GM12865 (cell line): Measurements from ENCODE around the gene FUT7.
A peak's percentile ranks its signal among the peaks of the same experiment; 100 is the strongest.

ENCODE experiments used
- DNase-seq: peaks from one replicate; pipeline ENCODE4 v3.0.0; 2010; ENCODE audit warnings: low read depth
- H3K4me3 ChIP-seq: 2 replicates; pipeline ENCODE4 v1.5.1; 2011; ENCODE audit warnings: mild to moderate bottlenecking, low read depth, low read length, control low read depth
- TF ChIP-seq, protein P1 (sequence below): IDR thresholded peaks from 2 replicates; pipeline ENCODE4 v1.5.1; 2011; ENCODE audit warnings: low read length, control low read depth, low read depth, inconsistent platforms; ENCODE audit not compliant: insufficient read depth; ENCODE audit errors: missing control alignments

FUT7 gene

DNA sequence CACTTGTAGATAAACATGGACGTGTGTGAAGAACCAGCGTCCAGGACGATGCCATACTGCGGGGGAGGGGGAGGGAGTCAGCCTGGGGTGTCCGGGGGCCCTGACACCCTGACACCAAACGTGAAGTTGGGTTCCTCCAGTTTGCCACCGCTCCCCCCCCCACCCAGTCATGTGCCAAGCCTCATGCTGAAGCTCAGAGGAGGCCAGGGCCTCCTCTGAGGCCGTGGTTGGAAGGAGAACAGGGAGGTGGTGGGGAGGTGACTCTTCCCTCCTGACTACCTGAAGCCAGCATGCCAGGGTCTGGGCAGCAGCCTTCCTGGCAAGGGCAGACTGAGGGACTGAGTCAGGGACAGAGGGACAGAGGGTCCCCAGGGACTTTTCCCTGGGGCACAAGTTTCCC, 20.4 kb upstream of the FUT7 start:
- H3K4me3 ChIP-seq = no peak overlapping the region
- DNase-seq = no peak
- TF ChIP-seq, protein P1, sequence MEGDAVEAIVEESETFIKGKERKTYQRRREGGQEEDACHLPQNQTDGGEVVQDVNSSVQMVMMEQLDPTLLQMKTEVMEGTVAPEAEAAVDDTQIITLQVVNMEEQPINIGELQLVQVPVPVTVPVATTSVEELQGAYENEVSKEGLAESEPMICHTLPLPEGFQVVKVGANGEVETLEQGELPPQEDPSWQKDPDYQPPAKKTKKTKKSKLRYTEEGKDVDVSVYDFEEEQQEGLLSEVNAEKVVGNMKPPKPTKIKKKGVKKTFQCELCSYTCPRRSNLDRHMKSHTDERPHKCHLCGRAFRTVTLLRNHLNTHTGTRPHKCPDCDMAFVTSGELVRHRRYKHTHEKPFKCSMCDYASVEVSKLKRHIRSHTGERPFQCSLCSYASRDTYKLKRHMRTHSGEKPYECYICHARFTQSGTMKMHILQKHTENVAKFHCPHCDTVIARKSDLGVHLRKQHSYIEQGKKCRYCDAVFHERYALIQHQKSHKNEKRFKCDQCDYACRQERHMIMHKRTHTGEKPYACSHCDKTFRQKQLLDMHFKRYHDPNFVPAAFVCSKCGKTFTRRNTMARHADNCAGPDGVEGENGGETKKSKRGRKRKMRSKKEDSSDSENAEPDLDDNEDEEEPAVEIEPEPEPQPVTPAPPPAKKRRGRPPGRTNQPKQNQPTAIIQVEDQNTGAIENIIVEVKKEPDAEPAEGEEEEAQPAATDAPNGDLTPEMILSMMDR = no peak

DNA sequence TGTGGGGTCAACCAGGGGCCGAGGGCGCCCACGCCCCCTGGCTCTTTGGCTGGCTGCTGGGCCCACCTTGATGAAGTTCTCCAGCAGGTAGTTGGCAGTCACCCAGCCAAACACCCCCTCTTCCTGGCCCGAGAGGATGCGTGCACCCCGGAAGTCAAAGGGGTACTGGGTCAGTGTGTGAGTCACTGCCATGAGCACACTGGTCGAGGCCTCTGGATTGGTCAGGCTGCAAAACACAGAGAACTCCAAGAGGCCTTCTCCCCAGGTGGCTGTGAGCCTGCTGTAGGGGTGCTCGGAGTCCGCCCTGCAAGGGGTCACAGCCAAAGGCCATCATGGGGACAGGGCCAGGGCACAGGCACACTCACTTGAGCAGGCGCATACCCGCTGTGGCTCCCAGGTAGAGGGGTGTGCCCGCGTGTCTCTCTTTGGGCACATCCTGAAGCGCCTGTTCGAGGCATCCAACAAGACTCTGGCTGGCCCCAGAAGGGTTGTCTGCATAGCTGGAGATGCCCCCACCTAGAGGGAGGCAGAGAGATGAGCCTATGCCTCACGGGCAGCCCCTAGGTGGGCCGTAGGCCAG, 19.3 kb upstream of the FUT7 start:
- TF ChIP-seq, protein P1 = no peak
- no peak for DNase-seq
- no peak overlapping the region for H3K4me3 ChIP-seq

DNA sequence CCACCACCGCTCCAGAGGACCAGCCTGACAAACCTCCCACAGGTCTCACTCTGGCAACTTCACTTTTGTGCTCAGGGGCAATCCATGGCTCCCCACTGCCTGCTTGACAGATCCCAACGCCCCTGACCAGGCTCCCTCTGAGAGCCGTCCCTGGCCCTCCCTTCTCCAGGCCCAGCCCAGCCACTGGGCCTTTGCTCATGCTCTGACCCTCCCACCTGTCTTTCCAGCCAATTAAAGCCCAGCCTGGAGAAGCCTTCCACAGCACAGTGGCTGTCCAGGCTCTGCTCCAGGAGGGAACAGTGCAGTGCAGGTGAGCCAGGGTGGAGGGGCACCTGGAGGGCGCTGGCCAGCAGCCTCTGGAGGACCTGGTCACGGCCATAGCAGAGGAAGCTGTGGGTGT, 18.7 kb upstream of the FUT7 start:
- no peak for DNase-seq
- no peak overlapping the region for H3K4me3 ChIP-seq
- TF ChIP-seq, protein P1 = no peak

DNA sequence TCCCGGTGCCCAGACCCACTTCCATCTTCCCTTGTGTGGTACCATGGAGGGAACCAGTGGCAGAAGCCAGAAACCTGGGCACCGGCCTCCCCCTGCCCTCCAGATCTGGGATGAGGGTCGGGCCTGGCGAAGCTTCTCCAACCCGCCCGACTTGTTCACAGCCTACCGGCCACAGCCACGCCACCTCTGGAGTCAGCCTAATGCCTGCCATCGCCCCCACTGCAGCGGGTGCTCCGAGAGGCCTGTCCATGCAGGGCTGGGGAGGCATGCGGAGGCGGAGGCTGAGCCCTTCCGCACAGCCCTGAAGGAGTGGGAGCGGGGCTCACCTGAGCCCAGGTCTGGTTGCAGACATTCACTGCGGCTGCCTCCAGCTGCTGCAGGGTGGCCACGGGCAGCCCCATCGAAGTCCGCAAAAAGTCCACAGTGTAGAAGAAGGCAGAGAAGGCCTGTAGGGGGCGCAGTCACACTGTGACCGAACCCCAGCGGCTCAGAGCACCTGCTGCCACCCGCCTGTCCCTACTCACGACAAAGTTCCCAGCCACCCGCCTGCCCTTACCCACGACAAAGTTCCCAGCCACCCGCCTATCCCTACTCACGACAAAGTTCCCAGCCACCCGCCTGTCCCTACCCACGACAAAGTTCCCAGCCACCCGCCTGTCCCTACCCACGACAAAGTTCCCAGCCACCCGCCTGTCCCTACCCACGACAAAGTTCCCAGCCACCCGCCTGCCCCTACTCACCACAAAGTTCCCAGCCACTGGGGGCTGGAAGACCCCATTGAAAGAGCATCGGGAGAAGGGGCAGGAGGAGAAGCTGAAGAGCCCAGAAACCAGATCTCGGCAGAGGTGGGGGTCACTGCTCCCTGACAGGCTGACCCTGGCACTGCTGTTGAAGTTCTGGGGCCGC, 17.9 kb upstream of the FUT7 start:
- TF ChIP-seq, protein P1 = peak; percentile 59
- DNase-seq = peak; percentile 65
- no peak overlapping the region for H3K4me3 ChIP-seq

DNA sequence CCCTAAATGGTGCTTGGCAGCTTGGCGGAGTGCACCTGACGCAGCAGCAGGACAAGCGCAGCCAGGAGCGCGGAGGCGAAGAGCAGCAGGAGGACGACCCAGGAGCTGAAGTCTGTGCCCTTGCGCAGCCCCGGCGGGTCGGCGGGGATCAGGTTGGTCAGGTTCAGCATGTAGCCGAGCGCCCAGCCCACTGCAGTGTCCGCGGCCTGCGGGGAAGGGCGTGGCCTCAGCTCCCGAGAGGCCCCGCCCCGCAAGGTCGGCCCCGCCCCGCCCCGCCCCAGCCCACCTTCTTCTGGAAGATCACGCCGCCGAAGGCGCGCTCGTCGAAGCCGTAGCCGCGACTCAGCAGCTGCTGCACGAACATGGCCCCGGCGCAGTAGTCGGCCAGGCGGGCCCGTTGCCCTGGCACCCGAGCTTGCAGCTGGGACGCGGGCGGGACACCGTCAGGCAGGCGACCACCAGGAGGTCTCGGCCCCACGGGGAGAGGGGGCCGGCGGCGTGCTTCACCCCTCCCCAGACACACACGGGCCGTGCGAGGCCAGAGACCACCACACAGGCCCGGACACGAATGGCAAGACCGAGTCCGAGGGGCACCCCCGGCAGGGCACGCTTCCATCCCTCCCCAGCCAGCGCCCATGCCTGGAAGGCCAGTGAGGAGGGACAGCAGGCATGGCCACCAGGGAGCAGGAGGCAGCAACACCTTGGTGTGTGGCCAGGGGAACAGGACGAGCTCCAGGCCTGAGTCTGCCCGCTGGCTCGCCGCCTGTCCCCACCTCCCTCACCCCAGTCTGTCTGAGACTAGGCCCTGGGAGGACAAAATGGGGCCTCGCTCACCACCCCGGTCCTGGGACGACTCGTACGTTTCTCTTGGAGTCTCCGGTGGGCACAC, 17.0 kb upstream of the FUT7 start:
- DNase-seq = no peak
- H3K4me3 ChIP-seq = no peak overlapping the region
- TF ChIP-seq, protein P1 = no peak

DNA sequence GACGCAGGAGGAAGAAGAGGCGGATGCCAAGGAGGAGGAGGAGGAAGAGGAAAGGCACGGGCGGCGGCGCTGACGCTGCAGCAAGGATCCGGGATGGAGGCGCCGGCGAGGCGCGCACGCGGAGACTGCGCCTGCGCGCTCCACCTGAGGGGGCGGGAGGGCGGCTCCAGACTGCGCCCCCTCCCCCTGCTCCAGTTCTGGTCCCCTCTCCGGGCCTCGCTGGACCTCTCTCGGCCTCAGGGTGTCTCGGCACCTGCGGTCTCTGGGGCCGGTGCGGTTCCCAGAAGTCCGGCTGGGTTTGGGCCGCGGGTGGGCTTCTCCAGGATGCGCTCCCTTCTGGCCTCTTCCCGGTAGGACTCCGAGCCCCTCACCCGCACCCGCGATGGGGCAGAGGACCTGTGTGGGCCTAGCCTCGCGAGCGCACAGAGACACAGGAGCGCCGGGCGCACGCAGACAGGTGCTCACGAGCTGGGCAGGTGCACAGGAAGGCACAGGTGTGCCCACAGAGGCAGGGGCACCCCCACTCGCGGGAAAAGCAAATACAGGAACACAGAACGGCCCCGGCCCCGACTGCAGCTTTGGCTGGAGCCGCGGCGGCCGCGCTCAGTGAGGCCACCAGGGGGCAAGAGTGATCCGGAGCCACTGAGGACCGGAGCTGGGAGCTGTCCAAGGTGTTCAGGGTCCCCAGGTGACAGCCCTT, 14.3 kb upstream of the FUT7 start, which contains the start of gene NPDC1:
NPDC1 (minus strand) TSS at position 90 of the 700 bp plus-strand sequence. CDS start 188 bp downstream, outside the sequence.
- peak; percentile 82 for DNase-seq
- TF ChIP-seq, protein P1 = peak; percentile 93

More for the DNA sequence above, 14.3 kb upstream of the FUT7 start, which contains the start of gene NPDC1:
- H3K4me3 ChIP-seq = no peak within 1 kb of the TSS
